ENCODE data around the gene EVL. TPM values are rescaled to one million over a fixed set of nuclear protein-coding genes. Genes with fewer than 3 reads are reported as not detected.
A peak's percentile ranks its signal among the peaks of the same experiment; 100 is the strongest.
"Not testable (repeated sequence)": the region's sequence is repeated elsewhere in the genome, so short reads cannot be mapped to it uniquely, and the experiment has no call there.

Gene EVL
- total RNA-seq (2014; rRNA removed; shearing (Covaris generic)), result 22.9 and 23.4 TPM in 2 replicates
- polyA plus RNA-seq (2014; cell fraction: nucleus; rRNA removed), result 61.0 and 200 TPM in 2 replicates

- DNase-seq (ENCODE audit: extremely low read depth, low read depth), result no peak
Observed at GRCh38 chr14:100065111-100065871, at the start of gene EVL. EVL (plus strand) TSS chr14:100065422; CDS start chr14:100065501, 79 bp downstream.

GRCh38 chr14:100017553-100017952, 47.7 kb upstream of the EVL start:
- no peak for DNase-seq (ENCODE audit: extremely low read depth, low read depth)

GRCh38 chr14:100018054-100018453, 47.2 kb upstream of the EVL start:
- no peak for DNase-seq (ENCODE audit: extremely low read depth, low read depth)

GRCh38 chr14:100018482-100018881, 46.7 kb upstream of the EVL start:
- peak; percentile 52 for DNase-seq (ENCODE audit: extremely low read depth, low read depth)

- DNase-seq (ENCODE audit: extremely low read depth, low read depth), result no peak
Observed at GRCh38 chr14:100019156-100019744, 46.0 kb upstream of the EVL start.

- DNase-seq (ENCODE audit: extremely low read depth, low read depth), result no peak
Observed at GRCh38 chr14:100020629-100021028, 44.6 kb upstream of the EVL start.

GRCh38 chr14:100022772-100023451, 42.3 kb upstream of the EVL start:
- no peak for DNase-seq (ENCODE audit: extremely low read depth, low read depth)

- DNase-seq (ENCODE audit: extremely low read depth, low read depth), result peak; percentile 56
Observed at GRCh38 chr14:100025111-100025510, 40.1 kb upstream of the EVL start.

GRCh38 chr14:100027771-100028490, 37.3 kb upstream of the EVL start:
- DNase-seq (ENCODE audit: extremely low read depth, low read depth), result no peak

- no peak for DNase-seq (ENCODE audit: extremely low read depth, low read depth)
Observed at GRCh38 chr14:100028990-100029677, 36.1 kb upstream of the EVL start.

GRCh38 chr14:100030006-100030405, 35.2 kb upstream of the EVL start:
- DNase-seq (ENCODE audit: extremely low read depth, low read depth), result not testable (repeated sequence)

GRCh38 chr14:100030452-100031153, 34.6 kb upstream of the EVL start:
- no peak for DNase-seq (ENCODE audit: extremely low read depth, low read depth)

GRCh38 chr14:100031506-100032281, 33.5 kb upstream of the EVL start:
- peak; percentile 93 for DNase-seq (ENCODE audit: extremely low read depth, low read depth)

GRCh38 chr14:100032738-100033137, 32.5 kb upstream of the EVL start:
- no peak for DNase-seq (ENCODE audit: extremely low read depth, low read depth)

- DNase-seq (ENCODE audit: extremely low read depth, low read depth), result no peak
Observed at GRCh38 chr14:100033347-100034075, 31.7 kb upstream of the EVL start.

- no peak for DNase-seq (ENCODE audit: extremely low read depth, low read depth)
Observed at GRCh38 chr14:100034468-100034867, 30.8 kb upstream of the EVL start.

GRCh38 chr14:100034961-100035500, 30.2 kb upstream of the EVL start:
- no peak for DNase-seq (ENCODE audit: extremely low read depth, low read depth)

GRCh38 chr14:100035700-100036099, 29.5 kb upstream of the EVL start:
- DNase-seq (ENCODE audit: extremely low read depth, low read depth), result no peak

All from NCI-H460 (cell line).